HepG2 (cell line): Measurements from ENCODE around the gene RNF114. TPM values are rescaled to one million over a fixed set of nuclear protein-coding genes. Genes with fewer than 3 reads are reported as not detected.

Source experiments
- AGO1 ChIP-seq: fragments of 200-400 bp; formaldehyde crosslinking; IDR thresholded peaks from 2 replicates; pipeline ENCODE4 v1.6.1; 2017; ENCODE audit warnings: mild to moderate bottlenecking, low read depth, low read length, moderate library complexity; ENCODE audit not compliant: poor library complexity, severe bottlenecking
- CENPT ChIP-seq: sonication (generic); formaldehyde crosslinking; IDR thresholded peaks from 2 replicates; pipeline ENCODE4 v1.8.0; 2022; ENCODE audit warnings: low read depth, mild to moderate bottlenecking, moderate library complexity, missing genetic modification reagents
- CSRNP1 ChIP-seq: sonication (generic); formaldehyde crosslinking; IDR thresholded peaks from 2 replicates; pipeline ENCODE4 v1.8.1; 2023; ENCODE audit warnings: mild to moderate bottlenecking, missing genetic modification reagents
- NR3C1 ChIP-seq: sonication (generic); formaldehyde crosslinking; IDR thresholded peaks from 2 replicates; pipeline ENCODE4 v1.4.0; 2020; ENCODE audit warnings: missing genetic modification reagents
- PTBP1 ChIP-seq: fragments of 200-400 bp; formaldehyde crosslinking; IDR thresholded peaks from 2 replicates; pipeline ENCODE4 v1.6.1; 2018; ENCODE audit warnings: low read length, low read depth; ENCODE audit not compliant: poor library complexity, severe bottlenecking
- RELA ChIP-seq: sonication (generic); formaldehyde crosslinking; IDR thresholded peaks from 2 replicates; pipeline ENCODE4 v1.4.0; 2020; ENCODE audit warnings: missing genetic modification reagents
- RXRB ChIP-seq: IDR thresholded peaks from 2 replicates; pipeline ENCODE4 v1.6.1; 2016; ENCODE audit warnings: borderline replicate concordance, missing genetic modification reagents, missing compliant biosample characterization
- TCF7L2 ChIP-seq: IDR thresholded peaks from 2 replicates; pipeline ENCODE4 v1.6.1; 2011; ENCODE audit warnings: mild to moderate bottlenecking, low read depth, low read length, moderate library complexity
- THAP11 ChIP-seq: IDR thresholded peaks from 2 replicates; pipeline ENCODE4 v1.6.1; 2016; ENCODE audit warnings: missing biosample characterization, missing genetic modification reagents
- XBP1 ChIP-seq: sonication (generic); formaldehyde crosslinking; IDR thresholded peaks from 2 replicates; pipeline ENCODE4 v1.5.0; 2020; ENCODE audit warnings: missing genetic modification reagents
- ZBTB20 ChIP-seq: sonication (generic); formaldehyde crosslinking; IDR thresholded peaks from 2 replicates; pipeline ENCODE4 v1.8.1; 2023; ENCODE audit warnings: missing genetic modification reagents, low read depth, mild to moderate bottlenecking, borderline replicate concordance
- ZEB1 ChIP-seq: IDR thresholded peaks from 2 replicates; pipeline ENCODE4 v1.6.1; 2012; ENCODE audit warnings: mild to moderate bottlenecking, low read depth, inconsistent platforms; ENCODE audit not compliant: insufficient replicate concordance
- ZFP1 ChIP-seq: IDR thresholded peaks from 2 replicates; pipeline ENCODE4 v1.6.1; 2016
- ZFP36L1 ChIP-seq: sonication (generic); formaldehyde crosslinking; IDR thresholded peaks from 2 replicates; pipeline ENCODE4 v1.8.0; 2022; ENCODE audit warnings: mild to moderate bottlenecking, missing genetic modification reagents, moderate library complexity
- ZNF12 ChIP-seq: sonication (generic); formaldehyde crosslinking; IDR thresholded peaks from 2 replicates; pipeline ENCODE4 v1.5.0; 2020; ENCODE audit warnings: missing genetic modification reagents
- ZNF232 ChIP-seq: sonication (generic); formaldehyde crosslinking; IDR thresholded peaks from 2 replicates; pipeline ENCODE4 v1.4.0; 2020; ENCODE audit warnings: missing genetic modification reagents, borderline replicate concordance
- ZNF430 ChIP-seq: sonication (generic); formaldehyde crosslinking; IDR thresholded peaks from 2 replicates; pipeline ENCODE4 v1.9.0; 2021; ENCODE audit warnings: mild to moderate bottlenecking, missing genetic modification reagents
- ZNF451 ChIP-seq: sonication (generic); formaldehyde crosslinking; IDR thresholded peaks from 2 replicates; pipeline ENCODE4 v1.5.0; 2020; ENCODE audit warnings: mild to moderate bottlenecking, missing genetic modification reagents
- ZNF720 ChIP-seq: sonication (generic); formaldehyde crosslinking; IDR thresholded peaks from 2 replicates; pipeline ENCODE4 v1.4.0; 2020; ENCODE audit warnings: missing genetic modification reagents
- ZNF737 ChIP-seq: sonication (generic); formaldehyde crosslinking; IDR thresholded peaks from 2 replicates; pipeline ENCODE4 v1.5.0; 2020; ENCODE audit warnings: missing genetic modification reagents, mild to moderate bottlenecking, borderline replicate concordance
- ZNF747 ChIP-seq: sonication (generic); formaldehyde crosslinking; IDR thresholded peaks from 2 replicates; pipeline ENCODE4 v1.8.1; 2023; ENCODE audit warnings: missing genetic modification reagents, mild to moderate bottlenecking, borderline replicate concordance
- polyA plus RNA-seq, 8 experiments: library from polyadenylated mRNA; depleted of rRNA in 3 of 8; stranded (reverse) in 7 of 8; unstranded in 1 of 8; fragments of >200 nt; fragmentation: Illumina TruSeq in 4 of 8; extraction: Trizol in 4 of 8; gene quantifications; 2 replicates each; pipeline versions ENCODE4 v1.2.1 to v1.2.3, GENCODE V29; 2011 to 2016; ENCODE audit warnings: low read depth in 4 of 8, missing spikeins in 1 of 8, mixed read lengths in 1 of 8; ENCODE audit not compliant: insufficient read depth in 1 of 8
- total RNA-seq, 5 experiments: library from RNA; depleted of rRNA; stranded (reverse); fragments of >200 nt; fragmentation: Illumina TruSeq; extraction: Trizol; gene quantifications; 2 replicates each; pipeline ENCODE4 v1.2.3, GENCODE V29; 2016; ENCODE audit warnings: low read depth in 1 of 5
- TF ChIP-seq, protein P1 (sequence below): sonication (generic); formaldehyde crosslinking; IDR thresholded peaks from 2 replicates; pipeline ENCODE4 v1.5.1; 2020; ENCODE audit warnings: mild to moderate bottlenecking, missing genetic modification reagents, moderate library complexity

Gene RNF114
- total and polyA plus RNA-seq, 2 of the 13 experiments (the other 11 are each of a cell fraction or from before 2014, with no cell fraction given): 119 to 126 TPM

DNA sequence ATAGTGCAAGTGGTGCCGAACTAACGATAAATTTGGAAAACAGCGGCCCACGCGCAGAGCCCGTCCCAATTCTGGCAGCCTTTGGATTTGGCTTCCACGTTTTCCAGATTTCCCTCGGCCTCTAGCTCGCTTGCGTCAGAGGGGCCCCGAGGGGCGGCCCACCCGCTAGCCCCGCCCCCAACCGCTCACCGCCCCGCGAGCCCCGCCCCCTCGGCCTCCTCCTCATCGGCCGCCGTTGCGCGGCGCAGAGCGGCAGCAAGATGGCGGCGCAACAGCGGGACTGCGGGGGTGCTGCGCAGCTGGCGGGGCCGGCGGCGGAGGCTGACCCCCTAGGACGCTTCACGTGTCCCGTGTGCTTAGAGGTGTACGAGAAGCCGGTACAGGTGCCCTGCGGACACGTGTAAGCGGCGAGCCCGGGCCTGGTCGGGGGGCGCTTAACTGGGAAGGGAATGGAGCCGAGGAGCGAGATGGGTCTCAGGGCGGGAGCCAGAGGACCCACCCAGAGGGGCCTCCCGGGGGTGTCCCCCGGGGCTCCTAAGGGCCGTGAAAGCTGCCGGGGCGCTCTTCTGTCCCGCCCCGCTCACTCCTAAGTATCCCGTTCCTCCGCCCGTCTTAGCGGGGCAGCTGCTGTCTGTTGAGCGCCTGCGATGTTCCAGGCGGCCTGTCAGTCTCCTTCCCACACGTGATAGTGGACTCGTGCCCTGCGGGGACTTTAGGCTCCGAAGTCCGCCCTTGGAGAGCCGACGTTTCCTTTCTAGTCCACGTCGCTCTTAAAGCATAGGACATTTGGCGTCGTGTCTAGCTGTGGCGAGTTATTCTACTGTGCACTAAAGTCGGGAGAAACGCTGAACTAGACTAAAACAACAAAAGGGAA is at the start of gene RNF114 (continued):
- TF ChIP-seq ZNF451 (CRISPR knock-in tag): peak; percentile 84
- 0 out of 2 replicates have a peak, but pooled peaks have one; percentile 55 for TF ChIP-seq ZFP36L1 (CRISPR knock-in tag)
- TF ChIP-seq CSRNP1: peak; percentile 61; the same call in 1 of the 2 replicates
- peak; percentile 65 for TF ChIP-seq RXRB (CRISPR knock-in tag)
- peak; percentile 52 for TF ChIP-seq ZEB1
- TF ChIP-seq ZNF430 (CRISPR knock-in tag): 0 out of 2 replicates have a peak, but pooled peaks have one; percentile 55
- TF ChIP-seq, protein P1, sequence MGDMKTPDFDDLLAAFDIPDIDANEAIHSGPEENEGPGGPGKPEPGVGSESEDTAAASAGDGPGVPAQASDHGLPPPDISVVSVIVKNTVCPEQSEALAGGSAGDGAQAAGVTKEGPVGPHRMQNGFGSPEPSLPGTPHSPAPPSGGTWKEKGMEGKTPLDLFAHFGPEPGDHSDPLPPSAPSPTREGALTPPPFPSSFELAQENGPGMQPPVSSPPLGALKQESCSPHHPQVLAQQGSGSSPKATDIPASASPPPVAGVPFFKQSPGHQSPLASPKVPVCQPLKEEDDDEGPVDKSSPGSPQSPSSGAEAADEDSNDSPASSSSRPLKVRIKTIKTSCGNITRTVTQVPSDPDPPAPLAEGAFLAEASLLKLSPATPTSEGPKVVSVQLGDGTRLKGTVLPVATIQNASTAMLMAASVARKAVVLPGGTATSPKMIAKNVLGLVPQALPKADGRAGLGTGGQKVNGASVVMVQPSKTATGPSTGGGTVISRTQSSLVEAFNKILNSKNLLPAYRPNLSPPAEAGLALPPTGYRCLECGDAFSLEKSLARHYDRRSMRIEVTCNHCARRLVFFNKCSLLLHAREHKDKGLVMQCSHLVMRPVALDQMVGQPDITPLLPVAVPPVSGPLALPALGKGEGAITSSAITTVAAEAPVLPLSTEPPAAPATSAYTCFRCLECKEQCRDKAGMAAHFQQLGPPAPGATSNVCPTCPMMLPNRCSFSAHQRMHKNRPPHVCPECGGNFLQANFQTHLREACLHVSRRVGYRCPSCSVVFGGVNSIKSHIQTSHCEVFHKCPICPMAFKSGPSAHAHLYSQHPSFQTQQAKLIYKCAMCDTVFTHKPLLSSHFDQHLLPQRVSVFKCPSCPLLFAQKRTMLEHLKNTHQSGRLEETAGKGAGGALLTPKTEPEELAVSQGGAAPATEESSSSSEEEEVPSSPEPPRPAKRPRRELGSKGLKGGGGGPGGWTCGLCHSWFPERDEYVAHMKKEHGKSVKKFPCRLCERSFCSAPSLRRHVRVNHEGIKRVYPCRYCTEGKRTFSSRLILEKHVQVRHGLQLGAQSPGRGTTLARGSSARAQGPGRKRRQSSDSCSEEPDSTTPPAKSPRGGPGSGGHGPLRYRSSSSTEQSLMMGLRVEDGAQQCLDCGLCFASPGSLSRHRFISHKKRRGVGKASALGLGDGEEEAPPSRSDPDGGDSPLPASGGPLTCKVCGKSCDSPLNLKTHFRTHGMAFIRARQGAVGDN (CRISPR knock-in tag): peak; percentile 91
- peak; percentile 41 for TF ChIP-seq ZNF12 (CRISPR knock-in tag)
- no peak for TF ChIP-seq AGO1
- TF ChIP-seq ZNF720: peak; percentile 27; the same call in 1 of the 2 replicates
- peak; percentile 32; the same call in 1 of the 2 replicates for TF ChIP-seq CENPT (CRISPR knock-in tag)
- TF ChIP-seq ZBTB20: peak; percentile 80; the same call in 1 of the 2 replicates
- no peak for TF ChIP-seq ZNF737
- peak; percentile 69; the same call in 1 of the 2 replicates for TF ChIP-seq ZFP1 (CRISPR knock-in tag)
- no peak for TF ChIP-seq TCF7L2
- TF ChIP-seq NR3C1 (CRISPR knock-in tag): 0 out of 2 replicates have a peak, but pooled peaks have one; percentile 71
- peak; percentile 61 for TF ChIP-seq ZNF232 (CRISPR knock-in tag)
- TF ChIP-seq ZNF747: no peak; the same call in 1 of the 2 replicates
- TF ChIP-seq PTBP1: no peak
- 0 out of 2 replicates have a peak, but pooled peaks have one; percentile 20 for TF ChIP-seq RELA (CRISPR knock-in tag)
- TF ChIP-seq XBP1 (CRISPR knock-in tag): peak; percentile 31
- peak; percentile 83 for TF ChIP-seq THAP11 (CRISPR knock-in tag)
